Stomach (tissue), 9 donors: ENCODE results near the gene RAB5A. TPM values are rescaled to one million over a fixed set of nuclear protein-coding genes. Genes with fewer than 3 reads are reported as not detected.
"Not testable (repeated sequence)": the region's sequence is repeated elsewhere in the genome, so short reads cannot be mapped to it uniquely, and the experiment has no call there.

Source experiments
- DNase-seq, 2 donors: peaks; one replicate each; pipeline versions ENCODE4 v3.0.0 to v3.0.0-alpha.2; 2013 to 2019
- H3K27ac ChIP-seq, 5 donors: fragments of 200-600 bp in 4 of 5; sonication (generic) in 4 of 5; one replicate each; pipeline ENCODE4 v1.5.1; 2013 to 2019; ENCODE audit warnings: mild to moderate bottlenecking in 1 of 5, moderate library complexity in 1 of 5
- H3K27me3 ChIP-seq, 3 donors: fragments of 200-600 bp; sonication (generic); one replicate each; pipeline ENCODE4 v1.5.1; 2017 to 2019; ENCODE audit warnings: mixed run types in 1 of 3
- H3K36me3 ChIP-seq, 4 donors: fragments of 200-600 bp; sonication (generic); 1 replicate in 3 of 4; 2 replicates in 1 of 4; pipeline ENCODE4 v1.5.1; 2016 to 2019
- H3K4me1 ChIP-seq, 4 donors: fragments of 200-600 bp; sonication (generic); one replicate each; pipeline ENCODE4 v1.5.1; 2016 to 2019
- H3K4me3 ChIP-seq, 4 donors: fragments of 200-600 bp; sonication (generic) in 3 of 4; one replicate each; pipeline ENCODE4 v1.5.1; 2016 to 2019; ENCODE audit warnings: mild to moderate bottlenecking in 1 of 4
- H3K9me3 ChIP-seq, 4 donors: fragments of 200-600 bp; sonication (generic); one replicate each; pipeline ENCODE4 v1.5.1; 2016 to 2019
- EP300 ChIP-seq: sonication (generic); formaldehyde crosslinking; IDR thresholded peaks from one replicate; pipeline ENCODE4 v1.6.1; 2017; ENCODE audit warnings: antibody characterized with exemption
- POLR2A ChIP-seq, 4 donors: fragments of 450-650 bp; IDR thresholded peaks; one replicate each; pipeline ENCODE4 v1.6.1; 2016; ENCODE audit warnings: antibody characterized with exemption in 4 of 4, control low read depth in 2 of 4, mild to moderate bottlenecking in 1 of 4, moderate library complexity in 1 of 4
- POLR2AphosphoS5 ChIP-seq, 3 donors: sonication (generic); formaldehyde crosslinking; IDR thresholded peaks; one replicate each; pipeline ENCODE4 v1.6.1; 2016; ENCODE audit warnings: antibody characterized with exemption in 3 of 3
- WGBS, 5 donors: extraction: QIAGEN DNeasy Blood & Tissue Kit in 3 of 5; methylation state at CpG; one replicate each; pipeline versions ENCODE4 v1.1.5 to v1.1.7; 2013 to 2018; 5-methylcytosine and 5-hydroxymethylcytosine counted together
- intact Hi-C: fragments of 100-400 bp; cut with DNase I; formaldehyde crosslinking; loops from one replicate; pipeline ENCODE4 v1.15.1; 2023; ENCODE audit warnings: low total_unique reads
- polyA plus RNA-seq, 3 donors: library from polyadenylated mRNA; stranded (reverse); fragments of 200-250 nt; gene quantifications; one replicate each; pipeline ENCODE4 v1.2.3, GENCODE V29; 2013
- total RNA-seq, 5 donors: library from RNA; depleted of rRNA; stranded (reverse); fragments of >200 nt; gene quantifications; one replicate each; pipeline versions ENCODE4 v1.1.0 to v1.2.3, GENCODE V29; 2014 to 2016
- TF ChIP-seq, protein P1 (sequence below), 7 experiments: fragments of 450-650 bp in 4 of 7; fragments of 200-600 bp in 3 of 7; sonication (generic) in 3 of 7; IDR thresholded peaks; one replicate each; pipeline ENCODE4 v1.5.1; 2016 to 2019; ENCODE audit warnings: antibody characterized with exemption in 7 of 7, control low read depth in 2 of 7, mild to moderate bottlenecking in 1 of 7
- donor health status: healthy with polysubstance abuse.
- donor health status: Bipolar disorder and iron deficiency.
- donor health status: healthy.

Gene RAB5A
- total and polyA plus RNA-seq, 8 donors, result 9.3 to 163 (median 43.5) TPM

DNA sequence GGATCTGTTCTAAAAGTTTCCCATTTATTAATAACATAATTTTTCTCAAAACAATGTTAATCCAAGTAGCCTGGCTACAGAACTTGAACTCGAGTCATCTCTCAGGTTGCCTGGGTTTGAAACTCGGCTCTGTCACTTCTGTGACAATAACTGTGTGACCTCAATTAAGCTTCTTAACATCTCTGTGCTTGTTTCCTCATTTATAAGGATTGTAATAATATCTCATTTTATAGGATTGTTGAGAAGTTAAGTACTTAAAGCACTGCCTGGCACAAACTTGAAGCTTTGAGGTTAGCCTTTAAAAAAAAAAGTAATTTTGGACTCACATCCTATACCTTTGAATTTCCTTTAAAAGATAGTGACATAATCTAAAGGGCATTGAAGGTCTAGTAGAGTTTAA lies 3.4 kb downstream of the RAB5A start:
- no peak overlapping the region for H3K27ac ChIP-seq
- peaks cover 23 to 79% (median 67%) of the 10 kb centered on the region in 4 donors for H3K4me1 ChIP-seq
- intact Hi-C loops, result no loop called here
- WGBS, 5 donors, result 73 to 86% (median 78%) methylated on average over 2 of the region's 2 CpGs
- DNase-seq, result no peak
- H3K27me3 ChIP-seq, result no peaks in the 10 kb centered on the region
- peaks cover 7 to 46% (median 41%) of the 10 kb centered on the region in 4 donors for H3K36me3 ChIP-seq
- H3K9me3 ChIP-seq, result no peaks in the 10 kb centered on the region
- TF ChIP-seq EP300 (no peak), POLR2AphosphoS5 (IDR thresholded peaks at IDR 0.05) (no peak), POLR2A (IDR thresholded peaks at IDR 0.05) (no peak)
- TF ChIP-seq, protein P1, sequence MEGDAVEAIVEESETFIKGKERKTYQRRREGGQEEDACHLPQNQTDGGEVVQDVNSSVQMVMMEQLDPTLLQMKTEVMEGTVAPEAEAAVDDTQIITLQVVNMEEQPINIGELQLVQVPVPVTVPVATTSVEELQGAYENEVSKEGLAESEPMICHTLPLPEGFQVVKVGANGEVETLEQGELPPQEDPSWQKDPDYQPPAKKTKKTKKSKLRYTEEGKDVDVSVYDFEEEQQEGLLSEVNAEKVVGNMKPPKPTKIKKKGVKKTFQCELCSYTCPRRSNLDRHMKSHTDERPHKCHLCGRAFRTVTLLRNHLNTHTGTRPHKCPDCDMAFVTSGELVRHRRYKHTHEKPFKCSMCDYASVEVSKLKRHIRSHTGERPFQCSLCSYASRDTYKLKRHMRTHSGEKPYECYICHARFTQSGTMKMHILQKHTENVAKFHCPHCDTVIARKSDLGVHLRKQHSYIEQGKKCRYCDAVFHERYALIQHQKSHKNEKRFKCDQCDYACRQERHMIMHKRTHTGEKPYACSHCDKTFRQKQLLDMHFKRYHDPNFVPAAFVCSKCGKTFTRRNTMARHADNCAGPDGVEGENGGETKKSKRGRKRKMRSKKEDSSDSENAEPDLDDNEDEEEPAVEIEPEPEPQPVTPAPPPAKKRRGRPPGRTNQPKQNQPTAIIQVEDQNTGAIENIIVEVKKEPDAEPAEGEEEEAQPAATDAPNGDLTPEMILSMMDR (IDR thresholded peaks at IDR 0.05), result no peak
- peak overlapping the region in 1 of 4 donors; percentile 97 for H3K4me3 ChIP-seq

DNA sequence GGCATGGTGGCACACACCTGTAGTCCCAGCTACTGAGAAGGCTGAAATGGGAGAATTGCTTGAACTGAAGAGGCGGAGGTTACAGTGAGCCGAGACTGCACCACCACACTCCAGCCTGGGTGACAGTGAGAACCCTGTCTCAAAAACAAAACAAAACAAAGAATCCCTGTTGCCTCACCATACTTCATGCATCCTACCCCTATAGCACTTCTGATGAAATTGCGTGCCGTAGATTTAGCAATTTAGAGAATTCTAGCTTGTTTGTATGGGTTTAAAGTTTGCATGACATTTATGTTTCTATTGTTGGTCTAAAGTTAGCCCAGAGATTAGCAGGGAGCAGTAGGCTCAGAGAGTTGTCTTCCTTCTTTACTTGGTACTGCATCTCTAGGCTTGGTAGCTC lies 7.8 kb downstream of the RAB5A start:
- Histone ChIP-seq H3K27ac (no peak overlapping the region), H3K9me3 (no peaks in the 10 kb centered on the region), H3K4me1 (peaks cover 8 to 92% (median 66%) of the 10 kb centered on the region in 4 donors), H3K27me3 (no peaks in the 10 kb centered on the region), H3K4me3 (no peak overlapping the region), H3K36me3 (peaks cover 12 to 62% (median 57%) of the 10 kb centered on the region in 4 donors)
- no peak for TF ChIP-seq POLR2AphosphoS5 (IDR thresholded peaks at IDR 0.05)
- TF ChIP-seq, protein P1 (IDR thresholded peaks at IDR 0.05), result no peak
- TF ChIP-seq POLR2A (IDR thresholded peaks at IDR 0.05), result no peak
- TF ChIP-seq EP300, result no peak
- DNase-seq, result no peak
- whole genome bisulfite sequencing, 5 donors, result 91 to 95% (median 92%) methylated on average over 4 of the region's 4 CpGs
- intact Hi-C loops, result no loop called here

DNA sequence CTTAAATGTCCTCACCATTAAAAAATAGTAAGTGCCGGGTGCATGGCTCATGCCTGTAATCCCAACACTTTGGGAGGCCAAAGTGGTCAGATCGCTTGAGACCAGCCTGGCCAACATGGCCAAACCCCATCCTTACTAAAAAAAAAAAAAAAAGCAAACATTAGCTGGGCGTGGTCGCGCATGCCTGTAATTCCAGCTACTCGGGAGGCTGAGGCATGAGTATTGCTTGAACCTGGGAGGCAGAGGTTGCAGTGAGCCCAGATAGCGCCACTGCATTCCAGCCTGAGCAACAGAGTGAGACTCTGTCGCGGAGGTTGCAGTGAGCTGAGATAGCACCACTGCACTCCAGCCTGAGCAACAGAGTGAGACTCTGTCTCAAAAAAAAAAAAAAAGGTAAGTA lies 10.5 kb downstream of the RAB5A start:
- H3K36me3 ChIP-seq, result peaks cover 12 to 54% (median 39%) of the 10 kb centered on the region in 4 donors
- not testable (repeated sequence) for H3K27ac ChIP-seq

GRCh38 chr3:19959505-19959904 lies 12.6 kb downstream of the RAB5A start:
- H3K36me3 ChIP-seq, result peaks cover 7 to 32% (median 23%) of the 10 kb centered on the region in 4 donors
- H3K27me3 ChIP-seq, result no peaks in the 10 kb centered on the region
- no peaks in the 10 kb centered on the region for H3K9me3 ChIP-seq
- H3K4me3 ChIP-seq, result no peak overlapping the region
- H3K27ac ChIP-seq, result no peak overlapping the region
- H3K4me1 ChIP-seq, result peaks cover 0 to 82% (median 36%) of the 10 kb centered on the region in 4 donors
- intact Hi-C loops, result no loop called here
- WGBS, 5 donors, result 67 to 74% (median 71%) methylated on average over 4 of the region's 4 CpGs
- no peak for DNase-seq
- no peak for TF ChIP-seq EP300
- TF ChIP-seq POLR2A (IDR thresholded peaks at IDR 0.05), result no peak
- TF ChIP-seq POLR2AphosphoS5 (IDR thresholded peaks at IDR 0.05), result no peak
- TF ChIP-seq, protein P1 (IDR thresholded peaks at IDR 0.05), result no peak

More for the DNA sequence above, 10.5 kb downstream of the RAB5A start:
- H3K27me3 ChIP-seq, intact Hi-C loops, H3K4me3 ChIP-seq, H3K9me3 ChIP-seq, DNase-seq: not testable (repeated sequence)
- H3K4me1 ChIP-seq, result peaks cover 0 to 88% (median 43%) of the 10 kb centered on the region in 4 donors
- 79 to 89% (median 86%) methylated on average over 9 of the region's 9 CpGs for WGBS, 5 donors

- no peak for DNase-seq
- Histone ChIP-seq H3K36me3 (peaks cover 1 to 25% (median 12%) of the 10 kb centered on the region in 4 donors), H3K9me3 (no peaks in the 10 kb centered on the region), H3K27me3 (no peaks in the 10 kb centered on the region), H3K27ac (no peak overlapping the region), H3K4me3 (no peak overlapping the region), H3K4me1 (peaks cover 0 to 73% (median 36%) of the 10 kb centered on the region in 4 donors)
- TF ChIP-seq POLR2AphosphoS5 (IDR thresholded peaks at IDR 0.05), result no peak
- WGBS, 5 donors, result 71 to 79% (median 76%) methylated on average over 4 of the region's 4 CpGs
- intact Hi-C loops, result no loop called here
Observed at GRCh38 chr3:19960696-19961095, 13.8 kb downstream of the RAB5A start.
